WTC11 (cell line): Measurements from ENCODE around the gene KAT8.

ENCODE experiments used
- CTCF ChIP-seq: fragments of 200-600 bp; IDR thresholded peaks from 2 replicates; pipeline ENCODE4 v1.8.0; 2022; ENCODE audit warnings: antibody characterized with exemption
- ESRRA ChIP-seq: sonication (generic); formaldehyde crosslinking; IDR thresholded peaks from 2 replicates; pipeline ENCODE4 v1.8.1; 2022; ENCODE audit warnings: mild to moderate bottlenecking, missing genetic modification reagents, borderline replicate concordance
- FOXP4 ChIP-seq: sonication (generic); formaldehyde crosslinking; IDR thresholded peaks from 2 replicates; pipeline ENCODE4 v1.8.0; 2022; ENCODE audit warnings: mild to moderate bottlenecking, missing genetic modification reagents
- GABPB1 ChIP-seq: sonication (generic); formaldehyde crosslinking; IDR thresholded peaks from 2 replicates; pipeline ENCODE4 v1.8.1; 2023; ENCODE audit warnings: mild to moderate bottlenecking, missing genetic modification reagents
- NFE2L1 ChIP-seq: sonication (generic); formaldehyde crosslinking; IDR thresholded peaks from 2 replicates; pipeline ENCODE4 v1.8.1; 2023; ENCODE audit warnings: missing genetic modification reagents
- TEAD1 ChIP-seq: sonication (generic); formaldehyde crosslinking; IDR thresholded peaks from 2 replicates; pipeline ENCODE4 v1.8.0; 2022; ENCODE audit warnings: mild to moderate bottlenecking, missing genetic modification reagents
- ZNF121 ChIP-seq: sonication (generic); formaldehyde crosslinking; IDR thresholded peaks from 2 replicates; pipeline ENCODE4 v1.8.0; 2023; ENCODE audit warnings: missing genetic modification reagents
- ZNF263 ChIP-seq: sonication (generic); formaldehyde crosslinking; IDR thresholded peaks from 2 replicates; pipeline ENCODE4 v1.8.1; 2022; ENCODE audit warnings: low read depth, mild to moderate bottlenecking, moderate library complexity, missing genetic modification reagents
- ZNF281 ChIP-seq: sonication (generic); formaldehyde crosslinking; IDR thresholded peaks from 2 replicates; pipeline ENCODE4 v1.8.0; 2023; ENCODE audit warnings: mild to moderate bottlenecking, missing genetic modification reagents
- TF ChIP-seq, protein P1 (sequence below): sonication (generic); formaldehyde crosslinking; IDR thresholded peaks from 2 replicates; pipeline ENCODE4 v1.8.1; 2022; ENCODE audit warnings: mild to moderate bottlenecking, moderate library complexity, missing genetic modification reagents
- TF ChIP-seq, protein P2 (sequence below): sonication (generic); formaldehyde crosslinking; IDR thresholded peaks from 2 replicates; pipeline ENCODE4 v1.8.0; 2022; ENCODE audit warnings: mild to moderate bottlenecking, missing genetic modification reagents
- TF ChIP-seq, protein P3 (sequence below): sonication (generic); formaldehyde crosslinking; IDR thresholded peaks from 2 replicates; pipeline ENCODE4 v1.8.0; 2022; ENCODE audit warnings: missing genetic modification reagents
- TF ChIP-seq, protein P4 (sequence below): fragments of 250-450 bp; sonication (Bioruptor Pico); IDR thresholded peaks from 2 replicates; pipeline ENCODE4 v2.1.2; 2022; ENCODE audit warnings: mild to moderate bottlenecking, moderate library complexity

DNA sequence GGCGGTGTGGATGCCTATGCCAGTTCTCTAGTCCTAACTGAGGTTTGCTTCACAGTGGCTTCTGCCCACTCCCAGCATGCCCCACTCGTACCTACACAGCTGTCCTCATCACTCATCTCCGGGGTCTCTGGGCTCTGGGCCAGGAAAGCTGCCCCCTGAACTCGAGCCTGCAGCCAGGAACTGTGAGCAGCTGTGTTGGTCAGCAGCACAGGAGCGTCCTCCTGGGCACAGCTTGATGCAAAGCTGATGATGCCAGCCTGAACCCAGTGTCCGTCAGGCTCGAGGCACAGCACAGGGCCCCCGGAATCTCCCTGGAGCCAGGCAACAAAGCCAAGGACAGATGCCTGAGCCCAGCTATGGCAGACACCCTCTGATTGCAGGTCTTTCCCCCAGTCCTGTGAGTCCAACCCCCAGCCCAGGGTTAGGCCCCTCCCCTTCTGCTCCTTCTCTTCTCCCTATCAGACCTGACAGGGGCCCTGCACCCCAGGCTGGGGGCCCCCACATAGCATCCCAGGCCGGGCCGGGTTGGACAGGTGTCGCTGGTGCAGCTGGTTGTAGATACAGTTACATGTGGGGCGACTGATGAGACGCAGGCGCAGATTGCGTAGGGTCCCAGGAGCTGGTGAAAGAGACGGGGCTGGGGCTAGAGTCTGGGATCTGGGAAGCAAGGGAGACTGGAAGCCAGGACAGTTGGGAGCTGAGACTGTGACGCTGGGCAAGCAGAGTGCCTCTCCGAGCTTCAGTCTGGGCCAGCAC, 31.4 kb upstream of the KAT8 start:
- no peak for TF ChIP-seq TEAD1 (CRISPR knock-in tag)
- no peak for TF ChIP-seq CTCF
- TF ChIP-seq ZNF263 (CRISPR knock-in tag), result no peak
- TF ChIP-seq, protein P1, sequence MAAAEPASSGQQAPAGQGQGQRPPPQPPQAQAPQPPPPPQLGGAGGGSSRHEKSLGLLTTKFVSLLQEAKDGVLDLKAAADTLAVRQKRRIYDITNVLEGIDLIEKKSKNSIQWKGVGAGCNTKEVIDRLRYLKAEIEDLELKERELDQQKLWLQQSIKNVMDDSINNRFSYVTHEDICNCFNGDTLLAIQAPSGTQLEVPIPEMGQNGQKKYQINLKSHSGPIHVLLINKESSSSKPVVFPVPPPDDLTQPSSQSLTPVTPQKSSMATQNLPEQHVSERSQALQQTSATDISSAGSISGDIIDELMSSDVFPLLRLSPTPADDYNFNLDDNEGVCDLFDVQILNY, result no peak
- TF ChIP-seq NFE2L1 (CRISPR knock-in tag), result no peak
- no peak for TF ChIP-seq FOXP4 (CRISPR knock-in tag)
- TF ChIP-seq, protein P2, sequence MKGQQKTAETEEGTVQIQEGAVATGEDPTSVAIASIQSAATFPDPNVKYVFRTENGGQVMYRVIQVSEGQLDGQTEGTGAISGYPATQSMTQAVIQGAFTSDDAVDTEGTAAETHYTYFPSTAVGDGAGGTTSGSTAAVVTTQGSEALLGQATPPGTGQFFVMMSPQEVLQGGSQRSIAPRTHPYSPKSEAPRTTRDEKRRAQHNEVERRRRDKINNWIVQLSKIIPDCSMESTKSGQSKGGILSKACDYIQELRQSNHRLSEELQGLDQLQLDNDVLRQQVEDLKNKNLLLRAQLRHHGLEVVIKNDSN (CRISPR knock-in tag), result no peak
- TF ChIP-seq GABPB1 (CRISPR knock-in tag), result no peak
- TF ChIP-seq ESRRA (CRISPR knock-in tag), result no peak
- TF ChIP-seq, protein P3, sequence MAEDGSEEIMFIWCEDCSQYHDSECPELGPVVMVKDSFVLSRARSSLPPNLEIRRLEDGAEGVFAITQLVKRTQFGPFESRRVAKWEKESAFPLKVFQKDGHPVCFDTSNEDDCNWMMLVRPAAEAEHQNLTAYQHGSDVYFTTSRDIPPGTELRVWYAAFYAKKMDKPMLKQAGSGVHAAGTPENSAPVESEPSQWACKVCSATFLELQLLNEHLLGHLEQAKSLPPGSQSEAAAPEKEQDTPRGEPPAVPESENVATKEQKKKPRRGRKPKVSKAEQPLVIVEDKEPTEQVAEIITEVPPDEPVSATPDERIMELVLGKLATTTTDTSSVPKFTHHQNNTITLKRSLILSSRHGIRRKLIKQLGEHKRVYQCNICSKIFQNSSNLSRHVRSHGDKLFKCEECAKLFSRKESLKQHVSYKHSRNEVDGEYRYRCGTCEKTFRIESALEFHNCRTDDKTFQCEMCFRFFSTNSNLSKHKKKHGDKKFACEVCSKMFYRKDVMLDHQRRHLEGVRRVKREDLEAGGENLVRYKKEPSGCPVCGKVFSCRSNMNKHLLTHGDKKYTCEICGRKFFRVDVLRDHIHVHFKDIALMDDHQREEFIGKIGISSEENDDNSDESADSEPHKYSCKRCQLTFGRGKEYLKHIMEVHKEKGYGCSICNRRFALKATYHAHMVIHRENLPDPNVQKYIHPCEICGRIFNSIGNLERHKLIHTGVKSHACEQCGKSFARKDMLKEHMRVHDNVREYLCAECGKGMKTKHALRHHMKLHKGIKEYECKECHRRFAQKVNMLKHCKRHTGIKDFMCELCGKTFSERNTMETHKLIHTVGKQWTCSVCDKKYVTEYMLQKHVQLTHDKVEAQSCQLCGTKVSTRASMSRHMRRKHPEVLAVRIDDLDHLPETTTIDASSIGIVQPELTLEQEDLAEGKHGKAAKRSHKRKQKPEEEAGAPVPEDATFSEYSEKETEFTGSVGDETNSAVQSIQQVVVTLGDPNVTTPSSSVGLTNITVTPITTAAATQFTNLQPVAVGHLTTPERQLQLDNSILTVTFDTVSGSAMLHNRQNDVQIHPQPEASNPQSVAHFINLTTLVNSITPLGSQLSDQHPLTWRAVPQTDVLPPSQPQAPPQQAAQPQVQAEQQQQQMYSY (CRISPR knock-in tag), result no peak
- no peak for TF ChIP-seq ZNF281
- TF ChIP-seq, protein P4, sequence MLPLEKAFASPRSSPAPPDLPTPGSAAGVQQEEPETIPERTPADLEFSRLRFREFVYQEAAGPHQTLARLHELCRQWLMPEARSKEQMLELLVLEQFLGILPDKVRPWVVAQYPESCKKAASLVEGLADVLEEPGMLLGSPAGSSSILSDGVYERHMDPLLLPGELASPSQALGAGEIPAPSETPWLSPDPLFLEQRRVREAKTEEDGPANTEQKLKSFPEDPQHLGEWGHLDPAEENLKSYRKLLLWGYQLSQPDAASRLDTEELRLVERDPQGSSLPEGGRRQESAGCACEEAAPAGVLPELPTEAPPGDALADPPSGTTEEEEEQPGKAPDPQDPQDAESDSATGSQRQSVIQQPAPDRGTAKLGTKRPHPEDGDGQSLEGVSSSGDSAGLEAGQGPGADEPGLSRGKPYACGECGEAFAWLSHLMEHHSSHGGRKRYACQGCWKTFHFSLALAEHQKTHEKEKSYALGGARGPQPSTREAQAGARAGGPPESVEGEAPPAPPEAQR (CRISPR knock-in tag), result no peak
- no peak for TF ChIP-seq ZNF121 (CRISPR knock-in tag)
